ENCODE measurements around the gene HK1.
"Not testable (repeated sequence)": the region's sequence is repeated elsewhere in the genome, so short reads cannot be mapped to it uniquely, and the experiment has no call there.

Gene HK1

DNA sequence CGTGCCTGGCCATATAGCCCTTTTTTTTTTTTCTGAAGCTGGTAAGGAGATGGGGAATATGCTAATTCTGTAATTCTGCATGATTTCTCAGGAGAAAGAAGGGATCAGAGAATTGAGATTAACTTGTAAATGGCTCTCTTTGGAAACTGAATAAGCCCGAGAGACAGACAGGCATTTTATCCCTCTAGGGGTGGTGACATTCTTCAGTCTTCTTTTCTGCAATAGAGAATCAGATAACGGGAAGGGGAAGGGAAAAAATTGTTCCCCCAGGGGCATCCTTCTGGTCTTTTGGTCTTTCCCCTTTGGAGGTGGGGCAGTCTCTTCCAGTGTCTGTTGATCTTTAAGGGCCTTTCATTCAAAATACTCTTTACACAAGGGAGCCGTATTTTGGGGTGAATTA, 34.2 kb downstream of the HK1 start:
- DNase-seq (ENCODE audit: low spot score), result no peak

DNA sequence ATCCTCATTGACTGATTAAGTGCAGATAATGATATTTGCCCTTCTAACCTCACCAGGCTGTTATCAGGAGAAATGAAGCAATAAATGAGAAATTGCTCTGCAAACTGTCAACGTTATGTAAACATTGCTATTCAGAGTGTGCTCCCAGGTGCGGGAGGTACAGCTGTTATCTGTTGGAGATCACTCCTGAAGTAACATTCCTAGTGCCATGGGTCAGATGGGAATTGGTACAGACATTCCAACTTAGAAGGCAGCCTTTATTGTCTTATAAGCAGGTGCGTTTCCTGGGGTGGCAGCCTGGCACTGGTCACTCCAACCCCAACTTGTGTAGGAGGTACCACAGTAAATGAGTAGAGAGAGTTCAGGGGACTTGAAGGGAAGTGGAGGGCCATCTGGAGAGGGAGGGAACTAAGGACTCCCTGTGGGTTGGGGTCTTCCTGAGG, 36.8 kb downstream of the HK1 start:
- no peak for DNase-seq (ENCODE audit: low spot score)

DNA sequence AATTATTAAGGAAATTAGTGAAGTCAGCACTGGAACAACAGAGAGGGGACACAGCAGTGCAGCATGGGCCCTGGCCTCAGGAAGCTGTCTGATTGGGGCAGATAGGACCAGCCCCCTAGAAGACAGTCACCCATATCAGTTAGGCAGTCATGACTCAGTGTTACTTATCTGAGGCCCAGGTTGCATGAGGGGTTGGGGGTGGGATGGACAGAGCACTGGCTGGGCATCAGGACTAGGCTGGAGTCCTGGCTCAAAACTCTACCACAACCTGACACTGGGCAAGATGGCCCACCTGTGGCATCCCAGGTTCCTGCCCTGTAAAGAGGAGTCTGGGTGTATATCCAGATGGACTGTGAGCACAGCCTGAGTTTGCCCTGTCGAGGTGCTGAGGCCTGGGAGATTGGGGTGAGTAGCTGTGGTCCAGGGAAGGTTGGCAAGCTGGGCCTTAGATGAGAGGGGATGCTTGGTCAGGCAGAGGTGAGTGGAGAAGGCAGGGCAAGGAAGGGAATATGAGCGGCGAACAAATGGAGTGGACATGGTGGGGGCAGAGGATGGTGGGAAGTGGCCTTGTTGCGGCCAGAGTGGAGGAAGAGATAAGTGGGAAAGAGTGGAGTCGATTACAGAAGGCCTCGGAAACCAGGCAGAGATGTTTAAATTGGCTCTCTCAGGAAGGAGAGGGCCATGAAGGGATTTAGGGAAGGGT, 37.5 kb downstream of the HK1 start:
- DNase-seq (ENCODE audit: low spot score), result no peak

DNA sequence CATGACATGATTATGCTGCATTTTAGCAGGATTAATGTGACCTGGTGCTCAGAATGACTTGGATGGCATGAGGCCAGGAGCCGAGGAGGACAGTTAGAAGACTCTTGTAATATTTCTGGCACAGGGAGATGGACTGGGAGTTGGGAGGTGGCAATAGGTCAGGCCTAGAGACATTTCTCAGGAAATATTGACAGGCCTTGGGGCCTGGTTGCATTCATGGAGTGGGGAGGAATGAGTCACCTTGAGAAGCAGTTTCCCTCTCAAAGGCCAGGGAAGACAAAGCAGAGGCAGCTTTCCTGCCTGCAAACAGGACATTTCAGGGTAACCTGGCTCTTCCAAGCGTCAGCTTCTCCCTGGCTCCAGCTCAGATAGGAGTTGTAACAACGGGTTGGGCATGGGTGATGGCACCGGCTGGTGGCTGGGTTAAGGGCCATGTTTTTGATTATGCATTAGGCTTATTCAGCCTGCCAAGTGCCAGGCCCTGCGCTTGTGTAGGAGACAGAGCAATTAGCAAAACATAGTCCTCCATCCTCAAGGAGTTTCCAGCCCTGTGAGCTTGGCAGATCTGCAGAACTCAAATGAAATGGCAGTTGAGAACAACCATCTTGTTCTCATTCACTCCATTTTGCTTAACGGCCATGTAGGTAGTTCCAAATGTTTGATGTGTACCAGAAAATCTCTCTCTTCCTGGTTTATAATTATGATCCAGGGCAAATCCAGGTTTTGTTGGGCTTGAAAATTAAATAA, 38.2 kb downstream of the HK1 start:
- no peak for DNase-seq (ENCODE audit: low spot score)

DNA sequence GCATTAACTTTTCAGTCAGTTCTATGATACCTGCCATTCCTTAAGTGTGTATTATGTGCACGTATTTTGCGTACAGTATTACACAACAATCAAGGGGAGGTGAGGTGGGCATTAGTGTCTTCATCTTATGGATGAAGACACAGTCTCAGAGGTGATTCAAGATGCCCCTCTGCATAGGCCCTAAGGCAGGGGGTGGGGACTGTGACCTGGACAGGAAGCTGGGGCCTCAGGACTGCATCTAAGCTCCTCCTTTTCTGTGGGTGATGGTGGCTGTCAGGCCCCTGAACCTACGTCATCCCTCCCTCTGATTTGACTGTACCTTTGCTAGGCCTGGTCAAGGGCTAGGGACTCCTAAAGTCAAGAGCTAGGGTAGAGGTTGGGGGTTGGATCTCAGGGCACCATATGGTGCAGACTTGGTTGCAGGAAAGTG, 38.9 kb downstream of the HK1 start:
- no peak for DNase-seq (ENCODE audit: low spot score)

DNA sequence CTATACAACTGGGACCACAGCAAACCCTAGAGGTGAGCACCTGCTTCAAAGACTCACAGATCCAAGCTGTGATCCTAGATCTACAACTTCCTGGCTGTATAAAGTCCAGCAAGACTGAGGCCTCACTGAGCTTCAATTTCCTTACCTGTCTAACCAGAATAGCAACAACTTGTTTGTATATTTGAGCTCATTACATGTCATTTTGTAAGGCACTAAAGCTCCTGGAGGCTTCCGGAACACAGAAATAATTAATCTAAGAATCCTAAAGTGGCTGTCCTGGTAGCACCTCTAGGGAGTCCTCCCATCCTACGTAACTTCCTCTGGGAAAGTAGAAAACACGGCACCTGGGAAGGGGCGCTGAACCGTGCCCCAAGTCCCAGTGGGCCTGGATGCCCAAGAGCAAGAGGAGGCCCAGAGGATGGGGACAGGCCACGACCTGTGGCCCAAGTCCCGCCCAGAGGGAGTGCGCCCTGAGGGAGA, 39.4 kb downstream of the HK1 start:
- no peak for DNase-seq (ENCODE audit: low spot score)

DNA sequence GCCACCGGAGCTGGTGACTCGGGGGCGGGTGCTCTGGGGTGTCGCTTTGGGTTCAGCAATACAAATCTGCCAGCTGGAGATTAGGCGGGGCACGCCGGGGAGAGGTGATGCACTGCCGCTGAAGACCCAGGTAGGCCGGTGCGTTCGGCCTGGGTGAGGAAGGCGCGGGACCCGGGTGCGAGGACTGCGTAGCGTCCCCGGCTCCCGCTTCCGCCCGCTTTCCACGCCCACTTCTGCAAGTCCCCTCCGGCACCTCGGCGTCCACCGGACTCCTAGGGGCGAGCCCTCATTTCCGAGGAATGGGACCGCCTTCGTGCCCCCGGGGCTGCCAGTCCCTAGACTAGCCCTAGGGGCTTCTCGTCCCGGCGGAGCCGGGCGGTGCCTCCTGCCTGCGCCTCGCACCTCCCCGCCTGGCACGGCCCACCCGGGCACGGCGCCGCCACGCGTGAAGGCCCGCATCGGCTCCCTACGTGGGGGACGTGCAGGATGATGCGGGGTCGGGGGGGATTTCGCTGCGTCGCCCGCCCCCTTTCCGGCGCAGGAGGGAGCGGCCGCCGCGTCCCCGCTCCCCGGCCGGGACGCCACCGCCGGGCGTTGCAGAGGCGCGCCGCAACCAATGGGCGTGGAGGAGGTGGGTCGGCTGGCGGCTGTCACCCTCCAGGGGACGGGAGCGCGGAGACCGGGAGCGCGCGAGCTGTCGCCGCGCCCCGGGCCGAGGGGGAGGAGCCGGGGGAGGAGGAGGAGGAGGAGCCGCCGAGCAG, 40.0 kb downstream of the HK1 start:
- peak; percentile 92 for DNase-seq (ENCODE audit: low spot score)

DNA sequence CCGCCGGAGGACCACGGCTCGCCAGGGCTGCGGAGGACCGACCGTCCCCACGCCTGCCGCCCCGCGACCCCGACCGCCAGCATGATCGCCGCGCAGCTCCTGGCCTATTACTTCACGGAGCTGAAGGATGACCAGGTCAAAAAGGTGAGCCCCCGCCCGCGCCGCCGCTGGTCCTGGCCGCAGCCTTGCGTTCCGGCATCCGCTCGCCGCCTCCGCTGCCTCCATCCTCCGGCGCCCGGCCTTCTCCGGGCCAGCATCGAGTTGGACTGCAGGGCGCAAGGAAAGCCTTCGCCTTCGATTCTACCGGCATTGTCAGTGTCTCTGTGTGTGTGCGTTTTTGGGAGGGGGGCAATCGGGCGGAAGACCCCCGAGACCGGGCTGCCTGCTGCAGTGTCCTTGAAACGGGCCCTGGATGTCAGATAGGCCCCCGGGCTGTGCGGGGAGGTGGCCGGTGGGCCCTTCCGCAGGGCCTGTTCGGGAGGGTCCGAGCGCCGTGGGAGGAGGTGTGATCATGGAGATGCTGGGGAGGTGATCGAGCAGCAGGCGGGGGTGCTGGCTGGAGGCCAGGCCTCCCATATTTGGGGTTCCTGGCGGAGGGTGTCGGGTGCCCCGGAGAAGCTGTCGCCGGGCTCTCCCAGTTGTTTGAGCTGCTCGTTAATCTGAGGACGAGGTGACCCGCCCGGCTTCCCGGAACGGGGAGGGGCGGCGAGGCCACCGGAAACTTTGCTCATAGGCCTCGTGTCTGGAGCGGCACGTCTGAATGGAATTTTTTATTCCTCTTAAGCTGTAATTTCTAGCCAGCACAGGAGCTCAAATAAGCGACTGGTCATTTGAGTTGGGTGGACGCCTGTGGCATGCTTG, 40.8 kb downstream of the HK1 start:
- no peak for DNase-seq (ENCODE audit: low spot score)

DNA sequence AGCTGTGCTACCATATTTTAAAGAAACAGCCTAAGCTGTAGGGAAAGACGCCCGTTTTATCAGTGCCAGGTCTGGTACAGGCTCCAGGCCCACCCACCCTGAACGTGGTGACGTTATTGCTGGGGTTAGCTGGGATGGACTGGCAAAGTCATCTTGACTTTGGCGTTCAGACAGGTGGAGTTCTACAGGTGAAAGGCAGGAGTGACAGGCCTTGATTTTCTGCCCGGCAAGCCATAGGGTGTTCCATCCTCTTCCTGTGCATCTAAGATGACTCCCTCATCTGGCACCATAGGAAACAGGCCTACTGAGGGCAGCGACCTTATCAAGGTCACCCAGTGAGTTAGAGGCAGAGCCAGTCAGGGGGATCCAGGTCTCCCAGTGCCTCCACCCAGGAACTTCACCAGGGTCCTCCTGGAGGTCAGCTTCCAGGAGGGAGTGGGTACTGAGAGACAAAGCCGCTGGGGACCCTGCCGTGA, 41.6 kb downstream of the HK1 start:
- no peak for DNase-seq (ENCODE audit: low spot score)

DNA sequence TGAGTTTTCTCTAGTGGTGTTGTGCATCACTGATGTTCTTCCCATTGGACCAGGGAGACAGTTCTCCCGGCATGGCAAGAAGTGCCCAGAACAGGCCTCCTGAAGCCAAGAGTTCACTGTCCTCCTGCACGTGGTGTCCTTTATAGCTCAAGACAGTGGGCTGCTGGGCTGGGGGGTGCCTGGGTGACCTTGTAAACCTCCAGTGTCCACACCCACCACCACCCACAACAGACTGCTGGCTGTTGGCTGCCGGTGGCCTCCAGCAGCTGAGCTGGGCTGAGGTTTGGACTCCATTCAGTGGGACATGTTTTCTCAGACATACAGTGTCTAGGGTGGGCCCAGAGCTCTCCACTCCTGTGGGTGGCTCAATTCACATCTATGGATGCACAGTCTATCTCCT, 42.2 kb downstream of the HK1 start:
- no peak for DNase-seq (ENCODE audit: low spot score)

DNA sequence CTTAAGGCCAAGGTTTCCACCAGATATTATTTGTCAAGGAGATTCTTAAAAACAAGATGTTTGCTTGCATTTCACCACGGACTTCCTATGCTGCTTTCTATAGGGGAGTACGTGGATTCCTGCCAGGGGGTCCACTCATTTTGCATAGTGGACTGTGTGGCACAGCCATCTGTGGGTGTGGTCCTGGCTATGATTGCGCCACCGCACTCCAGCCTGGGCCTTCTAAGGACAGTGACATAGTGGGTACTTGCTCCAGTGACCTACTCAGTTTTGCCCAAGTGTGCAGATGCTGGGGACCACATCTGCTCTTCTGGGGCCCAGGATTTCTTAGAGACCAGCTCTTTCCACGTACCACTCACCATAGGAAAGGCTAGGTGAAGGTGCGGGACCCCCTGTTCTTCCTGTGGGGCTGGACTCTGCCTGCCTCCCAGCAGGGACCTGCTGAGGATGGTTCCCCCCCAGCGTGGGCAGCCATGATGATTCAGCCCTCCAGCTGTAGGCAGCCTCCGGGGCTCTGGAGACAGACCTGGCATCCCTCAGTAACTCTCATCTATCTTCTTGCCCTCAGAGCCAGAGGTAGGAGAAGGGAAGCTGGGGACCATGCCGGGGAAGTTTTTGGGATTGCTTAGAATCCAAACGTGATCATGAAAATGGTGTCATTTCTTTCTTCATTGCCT, 42.9 kb downstream of the HK1 start:
- DNase-seq (ENCODE audit: low spot score), result no peak

DNA sequence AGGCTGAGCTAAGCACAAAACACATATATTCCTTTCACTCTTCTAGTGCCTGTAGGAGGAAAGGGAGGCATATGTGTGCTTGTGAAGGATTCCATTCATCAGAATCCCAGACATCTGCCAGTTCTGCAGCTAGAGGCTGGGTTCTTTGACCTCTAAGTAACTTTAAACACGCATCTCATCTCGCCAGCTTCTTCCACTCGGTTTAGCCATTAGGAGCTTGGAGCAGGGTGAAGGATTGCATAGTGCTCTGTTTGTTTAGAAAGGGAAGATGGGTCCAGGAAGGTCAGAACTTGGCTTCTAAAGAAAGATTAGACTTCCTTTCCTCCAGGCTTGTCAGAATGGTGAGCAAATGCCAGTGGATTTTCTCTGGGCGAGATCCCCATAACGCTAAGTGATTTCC, 43.6 kb downstream of the HK1 start:
- no peak for DNase-seq (ENCODE audit: low spot score)

DNA sequence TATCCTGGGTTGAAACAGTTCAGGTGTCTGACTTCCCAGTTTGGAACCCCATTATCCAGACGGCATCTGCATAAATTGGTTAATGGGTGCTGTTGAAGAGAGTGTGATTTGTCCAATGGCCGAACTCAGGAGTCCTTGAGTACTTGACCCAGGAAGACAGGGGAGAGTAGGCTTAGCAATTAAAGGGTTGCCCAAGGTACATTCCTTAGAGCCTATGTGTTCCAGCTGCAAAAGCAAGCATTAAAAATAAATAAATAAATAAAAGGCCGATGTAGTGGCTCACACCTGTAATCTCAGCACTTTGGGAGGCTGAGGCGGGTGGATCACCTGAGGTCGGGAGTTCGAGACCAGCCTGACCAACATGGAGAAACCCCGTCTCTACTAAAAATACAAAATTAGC, 44.0 kb downstream of the HK1 start:
- not testable (repeated sequence) for DNase-seq (ENCODE audit: low spot score)

DNA sequence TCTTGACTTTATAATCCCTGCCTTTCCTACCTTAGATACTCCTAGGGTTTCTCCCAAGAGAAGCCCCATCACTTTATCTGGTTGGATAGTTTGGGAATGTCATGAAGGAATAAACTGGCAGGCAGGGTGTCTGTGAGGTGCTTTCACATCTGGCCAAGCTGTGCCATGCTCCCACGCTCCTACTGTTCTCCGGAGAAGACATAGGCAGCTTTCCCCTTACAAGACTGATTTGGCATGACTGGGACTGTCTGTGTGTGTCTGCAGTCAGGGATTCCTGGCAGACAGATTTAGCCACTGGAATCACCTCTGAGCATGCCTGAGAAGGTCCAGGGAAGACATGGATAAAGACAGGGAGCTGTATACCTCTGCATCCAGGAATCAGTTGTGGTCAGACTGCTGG, 45.3 kb downstream of the HK1 start:
- no peak for DNase-seq (ENCODE audit: low spot score)

DNA sequence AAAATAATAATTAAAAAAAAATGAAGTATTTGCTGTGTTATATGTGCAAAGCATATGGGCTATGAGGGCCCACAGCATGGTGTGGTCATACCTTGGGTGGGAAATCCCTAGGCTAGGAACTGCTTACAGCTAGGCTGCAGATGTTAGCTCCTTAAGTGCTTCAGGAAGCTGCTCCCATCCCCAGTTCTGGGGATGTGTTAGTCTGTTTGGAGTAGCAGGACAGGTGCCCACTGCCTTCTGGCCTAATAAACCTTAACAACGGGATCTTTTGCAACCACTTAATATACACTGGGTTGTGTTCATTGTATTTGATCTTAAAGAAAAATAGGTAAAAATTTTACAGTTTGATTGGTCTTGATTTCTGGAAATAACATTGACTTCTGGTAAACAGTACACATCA, 46.3 kb downstream of the HK1 start:
- no peak for DNase-seq (ENCODE audit: low spot score)

DNA sequence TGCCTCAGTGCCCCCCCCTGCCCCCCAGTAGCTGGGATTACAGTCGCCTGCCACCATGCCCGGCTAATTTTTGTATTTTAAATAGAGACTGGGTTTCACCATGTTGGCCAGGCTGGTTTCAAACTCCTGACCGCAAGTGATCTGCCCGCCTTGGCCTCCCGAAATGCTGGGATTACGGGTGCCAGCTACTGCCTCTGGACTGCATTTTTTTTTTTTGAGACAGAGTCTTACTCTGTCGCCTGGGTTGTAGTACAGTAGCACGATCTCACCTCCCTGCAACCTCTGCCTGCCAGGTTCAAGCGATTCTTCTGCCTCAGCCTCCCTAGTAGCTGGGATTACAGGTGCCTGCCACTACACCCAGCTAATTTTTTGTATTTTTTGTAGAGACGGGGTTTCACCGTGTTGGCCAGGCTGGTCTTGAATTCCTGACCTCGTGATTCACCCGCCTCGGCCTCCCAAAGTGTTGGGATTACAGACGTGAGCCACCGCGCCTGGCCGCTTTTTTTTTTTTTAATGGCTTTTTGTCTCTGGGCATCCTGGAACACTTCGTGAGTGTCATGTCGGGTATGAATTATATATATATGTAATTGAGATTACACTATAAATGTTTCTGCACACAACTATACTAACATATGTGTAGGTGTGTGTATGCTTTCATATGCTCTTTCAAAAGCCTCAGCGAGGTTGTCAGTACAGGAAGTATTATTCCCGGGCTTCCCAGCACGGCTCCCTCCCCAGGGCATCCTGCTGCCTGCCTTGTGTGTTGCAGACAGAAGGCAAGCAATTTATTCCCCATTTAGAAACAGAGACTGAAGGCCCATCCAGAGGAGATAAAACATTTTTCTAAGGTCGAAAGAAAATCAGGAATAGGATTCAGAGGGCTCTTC, 47.6 kb downstream of the HK1 start:
- not testable (repeated sequence) for DNase-seq (ENCODE audit: low spot score)

DNA sequence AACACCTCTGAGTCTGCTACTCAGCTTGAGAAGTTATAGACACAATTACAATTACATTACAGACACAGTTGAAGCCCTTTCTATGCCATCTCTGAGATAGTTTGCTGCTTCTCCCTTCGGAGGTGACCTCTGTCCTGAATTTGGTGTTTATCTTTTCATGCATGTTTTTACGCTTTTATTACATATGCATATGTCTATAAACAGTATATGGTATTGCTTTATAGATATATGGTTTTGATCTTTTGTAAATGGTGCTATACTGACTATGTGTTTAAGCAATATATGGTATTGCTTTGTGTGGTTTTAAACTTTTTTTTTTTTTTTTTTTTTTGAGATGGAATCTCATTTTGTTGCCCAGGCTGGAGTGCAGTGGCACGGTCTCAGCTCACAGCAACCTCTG, 48.4 kb downstream of the HK1 start:
- DNase-seq (ENCODE audit: low spot score), result no peak

DNA sequence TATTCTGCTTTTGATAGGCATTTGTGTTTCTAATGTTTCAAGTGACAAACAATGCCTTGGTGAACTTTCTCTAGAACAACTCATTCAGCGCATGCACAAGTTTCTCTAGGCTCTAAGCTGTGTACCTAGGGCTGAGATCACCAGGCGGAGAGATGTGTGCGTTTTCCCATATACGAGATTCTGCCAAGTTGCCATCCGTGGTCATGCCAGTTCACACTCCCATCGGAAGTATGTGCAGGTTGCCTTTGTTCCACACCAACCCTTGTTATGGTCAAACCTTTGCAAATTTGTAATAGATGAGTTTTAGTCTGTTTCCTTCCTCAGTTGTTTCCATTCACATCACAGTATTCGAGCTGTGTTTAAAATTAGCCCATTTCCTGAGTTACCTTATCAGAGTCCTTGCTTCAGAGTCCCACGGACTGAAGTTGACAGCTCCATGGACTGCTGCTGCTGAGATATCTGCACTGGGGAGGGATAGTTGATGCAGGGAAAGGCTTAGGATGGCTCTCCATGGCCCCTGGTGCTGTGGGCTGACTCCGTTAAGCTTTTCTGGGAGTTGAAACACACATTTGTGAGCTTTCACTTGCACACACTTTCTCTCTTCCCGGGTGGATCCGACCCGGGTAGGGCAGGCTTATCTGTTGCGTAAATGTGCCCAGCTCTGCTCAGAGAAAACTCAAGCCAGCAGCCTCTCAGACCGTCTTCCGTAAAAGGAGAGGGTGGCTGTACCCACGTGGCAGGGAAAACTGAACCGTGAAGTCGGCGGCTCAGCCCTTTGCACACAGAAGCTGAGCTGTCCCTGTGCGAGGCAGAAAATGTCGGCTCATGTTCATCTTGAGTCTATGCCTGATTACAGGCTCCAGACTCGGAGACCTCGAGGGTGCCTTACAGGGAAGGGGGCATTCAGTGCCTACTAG, 49.4 kb downstream of the HK1 start:
- no peak for DNase-seq (ENCODE audit: low spot score)

DNA sequence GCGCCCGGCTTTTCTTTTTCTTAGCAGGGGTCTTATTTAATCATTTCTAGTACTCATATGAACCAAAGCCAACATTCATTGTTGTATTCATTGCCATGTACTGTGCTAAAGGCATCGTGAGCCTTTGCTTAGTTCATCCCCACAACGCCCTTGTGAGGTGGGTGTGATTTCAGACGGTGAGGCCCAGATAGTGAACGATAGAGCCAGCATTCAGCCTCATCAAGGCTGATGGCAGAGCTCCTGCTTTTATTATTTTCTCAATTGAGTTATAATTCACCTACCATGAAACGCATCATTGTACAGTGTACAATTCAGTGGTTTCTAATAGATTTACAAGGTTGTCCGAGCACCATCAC, 50.1 kb downstream of the HK1 start:
- DNase-seq (ENCODE audit: low spot score), result no peak
